Measurements from ENCODE around the gene MBP. TPM values are rescaled to one million over a fixed set of nuclear protein-coding genes. Genes with fewer than 3 reads are reported as not detected.

The MBP gene
- total RNA-seq, 1 experiment from 2014 or later: 31.6 TPM

- CTCF ChIA-PET: interaction anchor here (0.6 to 4.9 kb wide), 4 partner anchors 12 to 141 kb away, joined by 3 to 23 read pairs (median 4); no protein-coding TSS in a partner anchor
These were observed 61.5 kb downstream of the MBP start for GRCh38 chr18:77071061-77071460.

DNA sequence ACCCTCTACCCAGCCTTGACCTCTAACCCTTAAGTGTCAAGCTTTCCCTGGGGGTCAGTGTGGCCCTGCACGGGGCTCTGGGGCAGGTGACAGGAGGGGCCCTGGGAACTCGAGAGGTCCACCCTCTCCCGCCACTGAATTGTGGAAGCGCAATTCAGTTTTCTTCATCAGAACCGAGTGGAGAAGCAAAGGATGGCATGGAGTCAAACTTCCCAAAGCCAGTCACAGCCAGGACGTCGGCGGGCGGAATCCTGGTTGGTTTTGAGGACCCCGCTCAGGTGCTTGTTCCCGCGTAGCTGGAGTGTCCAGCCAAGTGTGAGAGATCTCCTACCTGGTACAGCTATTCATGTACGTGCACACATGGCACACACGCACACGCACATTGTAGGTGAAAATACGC, 62.0 kb downstream of the MBP start:
- POLR2A ChIA-PET: interaction anchor here (0.6 to 5.2 kb wide), 5 partner anchors 15 to 141 kb away, joined by 3 to 23 read pairs (median 4); no protein-coding TSS in a partner anchor

More at GRCh38 chr18:77071061-77071460, 61.5 kb downstream of the MBP start:
- Mint-ChIP-seq H3K36me3 (ENCODE audit: insufficient read depth, unreplicated experiment) (no peaks in the 10 kb centered on the region), H3K9me3 (ENCODE audit: unreplicated experiment) (no peaks in the 10 kb centered on the region), H3K4me3 (ENCODE audit: unreplicated experiment) (peak overlapping the region; percentile 37), H3K4me1 (ENCODE audit: insufficient read depth, unreplicated experiment) (peaks cover 34% of the 10 kb centered on the region), H3K27me3 (ENCODE audit: insufficient read depth, unreplicated experiment) (no peaks in the 10 kb centered on the region), H3K27ac (ENCODE audit: low read depth, unreplicated experiment) (peak overlapping the region; percentile 83)
- no peak for DNase-seq (ENCODE audit: unreplicated experiment)
- TF ChIP-seq CTCF (IDR thresholded peaks at IDR 0.05; ENCODE audit: unreplicated experiment): no peak
- intact Hi-C loops (cut with micrococcal nuclease): no loop called here
- POLR2A ChIA-PET: interaction anchor here (0.9 to 5.2 kb wide), 6 partner anchors 14 to 141 kb away, joined by 3 to 23 read pairs (median 4); no protein-coding TSS in a partner anchor
- no TSS peak for BruUV-seq (replicated peaks)

DNA sequence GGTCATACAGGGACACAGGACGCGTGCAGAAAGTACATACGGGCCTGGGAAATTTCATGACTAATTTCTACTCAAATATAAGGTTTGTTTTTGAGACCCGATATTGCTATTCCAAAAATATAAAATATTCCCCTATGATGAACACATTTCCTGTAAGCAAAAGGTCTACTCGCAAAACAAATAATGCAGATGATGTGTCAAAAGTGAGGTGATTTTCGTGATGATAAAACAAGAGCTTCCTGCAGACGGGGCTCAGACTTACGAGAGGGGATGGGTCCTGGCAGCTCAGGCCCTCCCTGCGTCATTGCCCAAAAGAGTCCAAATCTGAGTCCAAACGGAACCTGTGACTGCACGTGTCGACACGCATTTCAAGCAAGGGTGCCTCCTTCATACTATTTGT, 62.7 kb downstream of the MBP start:
- CTCF ChIA-PET: interaction anchor here (4.9 kb wide), 1 partner anchor 142 kb away, joined by 23 read pairs; no protein-coding TSS in a partner anchor
- intact Hi-C loops (cut with micrococcal nuclease): loop anchor here (5.0 kb wide), 1 partner anchor 137 kb away; no protein-coding TSS in a partner anchor

More for the DNA sequence above, 62.0 kb downstream of the MBP start:
- Mint-ChIP-seq H3K27ac (ENCODE audit: low read depth, unreplicated experiment) (peak overlapping the region; percentile 83), H3K27me3 (ENCODE audit: insufficient read depth, unreplicated experiment) (no peaks in the 10 kb centered on the region), H3K4me1 (ENCODE audit: insufficient read depth, unreplicated experiment) (peaks cover 37% of the 10 kb centered on the region), H3K36me3 (ENCODE audit: insufficient read depth, unreplicated experiment) (no peaks in the 10 kb centered on the region), H3K4me3 (ENCODE audit: unreplicated experiment) (no peak overlapping the region), H3K9me3 (ENCODE audit: unreplicated experiment) (no peaks in the 10 kb centered on the region)
- TF ChIP-seq CTCF (IDR thresholded peaks at IDR 0.05; ENCODE audit: unreplicated experiment): no peak
- CTCF ChIA-PET: interaction anchor here (4.9 kb wide), 1 partner anchor 141 kb away, joined by 23 read pairs; no protein-coding TSS in a partner anchor
- BruUV-seq (replicated peaks): no TSS peak
- intact Hi-C loops (cut with micrococcal nuclease): no loop called here
- DNase-seq (ENCODE audit: unreplicated experiment): no peak

More for the DNA sequence above, 62.7 kb downstream of the MBP start:
- BruUV-seq (replicated peaks): no TSS peak
- Mint-ChIP-seq H3K4me1 (ENCODE audit: insufficient read depth, unreplicated experiment) (peaks cover 44% of the 10 kb centered on the region), H3K9me3 (ENCODE audit: unreplicated experiment) (no peaks in the 10 kb centered on the region), H3K27me3 (ENCODE audit: insufficient read depth, unreplicated experiment) (no peaks in the 10 kb centered on the region), H3K27ac (ENCODE audit: low read depth, unreplicated experiment) (peak overlapping the region; percentile 19), H3K4me3 (ENCODE audit: unreplicated experiment) (no peak overlapping the region), H3K36me3 (ENCODE audit: insufficient read depth, unreplicated experiment) (no peaks in the 10 kb centered on the region)
- POLR2A ChIA-PET: interaction anchor here (0.6 to 5.2 kb wide), 5 partner anchors 15 to 58 kb away, joined by 3 to 23 read pairs (median 3); no protein-coding TSS in a partner anchor
- DNase-seq (ENCODE audit: unreplicated experiment): no peak
- no peak for TF ChIP-seq CTCF (IDR thresholded peaks at IDR 0.05; ENCODE audit: unreplicated experiment)
